ENCODE measurements around the gene SMPD3. TPM values are rescaled to one million over a fixed set of nuclear protein-coding genes. Genes with fewer than 3 reads are reported as not detected.
A peak's percentile ranks its signal among the peaks of the same experiment; 100 is the strongest.

Gene SMPD3
- total RNA-seq, 1 experiment from 2014 or later: 2.4 TPM

- BruUV-seq (replicated peaks): no TSS peak
- no peak overlapping the region for H3K4me3 ChIP-seq (ENCODE audit: low read depth, low read length)
- Mint-ChIP-seq H3K27ac (ENCODE audit: unreplicated experiment) (no peak overlapping the region), H3K9me3 (ENCODE audit: unreplicated experiment) (no peaks in the 10 kb centered on the region), H3K4me3 (ENCODE audit: unreplicated experiment) (no peak overlapping the region), H3K27me3 (ENCODE audit: insufficient read depth, unreplicated experiment) (no peaks in the 10 kb centered on the region), H3K36me3 (ENCODE audit: insufficient read depth, unreplicated experiment) (peaks cover 92% of the 10 kb centered on the region), H3K4me1 (ENCODE audit: low read depth, unreplicated experiment) (peaks cover 4% of the 10 kb centered on the region)
- peaks cover 10% of the 10 kb centered on the region for H3K36me3 ChIP-seq (ENCODE audit: control insufficient read depth, insufficient read depth, low read length)
- DNase-seq: no peak
- CTCF ChIA-PET: interaction anchor here (0.7 to 1.8 kb wide), 2 partner anchors 8 to 78 kb away, joined by 3 to 4 read pairs; no protein-coding TSS in a partner anchor
- intact Hi-C loops (cut with micrococcal nuclease; ENCODE audit: unreplicated experiment): no loop called here
- H3K9me3 ChIP-seq: no peaks in the 10 kb centered on the region
- H3K27me3 ChIP-seq (replicated peaks; ENCODE audit: control insufficient read depth, insufficient read depth, low read length): no peaks in the 10 kb centered on the region
- H3K4me1 ChIP-seq: peaks cover 2% of the 10 kb centered on the region; the same call in 1 of the 2 replicates
- no peak for TF ChIP-seq CTCF (IDR thresholded peaks at IDR 0.05; ENCODE audit: insufficient read depth in 1 of 2, low read depth in 1 of 2, low read length in 1 of 2, severe bottlenecking in 1 of 2, unreplicated experiment in 1 of 2)
- POLR2A ChIA-PET: no interaction called here
These were observed 109.1 kb downstream of the SMPD3 start for GRCh38 chr16:68339214-68339613.

- H3K4me1 Mint-ChIP-seq (ENCODE audit: low read depth, unreplicated experiment): peaks cover 7% of the 10 kb centered on the region
These were observed 109.8 kb downstream of the SMPD3 start for GRCh38 chr16:68338326-68339119.

GRCh38 chr16:68335175-68335574 is 113.1 kb downstream of the SMPD3 start:
- H3K4me3 ChIP-seq (ENCODE audit: low read depth, low read length): no peak overlapping the region
- intact Hi-C loops (cut with micrococcal nuclease; ENCODE audit: unreplicated experiment): no loop called here
- H3K27ac Mint-ChIP-seq (ENCODE audit: unreplicated experiment): peak overlapping the region; percentile 15
- BruUV-seq (replicated peaks): no TSS peak
- no peaks in the 10 kb centered on the region for H3K9me3 Mint-ChIP-seq (ENCODE audit: unreplicated experiment)
- no peak for TF ChIP-seq CTCF (IDR thresholded peaks at IDR 0.05; ENCODE audit: insufficient read depth in 1 of 2, low read depth in 1 of 2, low read length in 1 of 2, severe bottlenecking in 1 of 2, unreplicated experiment in 1 of 2)
- H3K27me3 Mint-ChIP-seq (ENCODE audit: insufficient read depth, unreplicated experiment): no peaks in the 10 kb centered on the region
- peaks cover 87% of the 10 kb centered on the region for H3K36me3 Mint-ChIP-seq (ENCODE audit: insufficient read depth, unreplicated experiment)
- H3K4me1 ChIP-seq: peaks cover 42% of the 10 kb centered on the region
- ChIA-PET CTCF (no interaction called here), POLR2A (no interaction called here)
- H3K4me3 Mint-ChIP-seq (ENCODE audit: unreplicated experiment): no peak overlapping the region
- DNase-seq: no peak
- no peaks in the 10 kb centered on the region for H3K9me3 ChIP-seq
- H3K4me1 Mint-ChIP-seq (ENCODE audit: low read depth, unreplicated experiment): peaks cover 28% of the 10 kb centered on the region
- no peaks in the 10 kb centered on the region for H3K27me3 ChIP-seq (replicated peaks; ENCODE audit: control insufficient read depth, insufficient read depth, low read length)
- H3K36me3 ChIP-seq (ENCODE audit: control insufficient read depth, insufficient read depth, low read length): peaks cover 6% of the 10 kb centered on the region

More at GRCh38 chr16:68338326-68339119, 109.8 kb downstream of the SMPD3 start:
- no peak for DNase-seq
- TF ChIP-seq CTCF (IDR thresholded peaks at IDR 0.05; ENCODE audit: insufficient read depth in 1 of 2, low read depth in 1 of 2, low read length in 1 of 2, severe bottlenecking in 1 of 2, unreplicated experiment in 1 of 2): no peak
- no peaks in the 10 kb centered on the region for H3K9me3 ChIP-seq
- Mint-ChIP-seq H3K4me3 (ENCODE audit: unreplicated experiment) (no peak overlapping the region), H3K36me3 (ENCODE audit: insufficient read depth, unreplicated experiment) (peaks cover 91% of the 10 kb centered on the region), H3K27ac (ENCODE audit: unreplicated experiment) (no peak overlapping the region), H3K9me3 (ENCODE audit: unreplicated experiment) (no peaks in the 10 kb centered on the region), H3K27me3 (ENCODE audit: insufficient read depth, unreplicated experiment) (no peaks in the 10 kb centered on the region)
- ChIA-PET CTCF (interaction anchor here (0.5 to 1.8 kb wide), 3 partner anchors 9 to 103 kb away, joined by 3 to 4 read pairs (median 3); partner anchors contain the start of gene ESRP2), POLR2A (no interaction called here)
- H3K27me3 ChIP-seq (replicated peaks; ENCODE audit: control insufficient read depth, insufficient read depth, low read length): no peaks in the 10 kb centered on the region
- intact Hi-C loops (cut with micrococcal nuclease; ENCODE audit: unreplicated experiment): no loop called here
- peaks cover 9% of the 10 kb centered on the region; the same call in 1 of the 2 replicates for H3K4me1 ChIP-seq
- no TSS peak for BruUV-seq (replicated peaks)
- peaks cover 10% of the 10 kb centered on the region for H3K36me3 ChIP-seq (ENCODE audit: control insufficient read depth, insufficient read depth, low read length)
- no peak overlapping the region for H3K4me3 ChIP-seq (ENCODE audit: low read depth, low read length)

All from Caco-2 (cell line).